Stimulated activated CD4-positive, alpha-beta T cell treated with anti-CD3 and anti-CD28 coated beads, Interleukin-4, amount 100 ng/mL, for 1 hour (primary cell): Measurements from ENCODE around the gene ZNF275.
"Not testable (repeated sequence)": the region's sequence is repeated elsewhere in the genome, so short reads cannot be mapped to it uniquely, and the experiment has no call there.

Experiments used
- DNase-seq: peaks from one replicate; pipeline ENCODE4 v3.0.0-alpha.2; 2020

ZNF275 gene

GRCh38 chrX:153361781-153362397, 27.9 kb downstream of the ZNF275 start:
- DNase-seq, result no peak

GRCh38 chrX:153365670-153366069, 31.7 kb downstream of the ZNF275 start:
- no peak for DNase-seq

- DNase-seq, result no peak
Measured at GRCh38 chrX:153366119-153366518, 32.2 kb downstream of the ZNF275 start.

GRCh38 chrX:153366878-153367538, 33.1 kb downstream of the ZNF275 start:
- no peak for DNase-seq

- DNase-seq, result no peak
Measured at GRCh38 chrX:153370293-153371055, 36.5 kb downstream of the ZNF275 start.

- no peak for DNase-seq
Measured at GRCh38 chrX:153371256-153371655, 37.3 kb downstream of the ZNF275 start.

- no peak for DNase-seq
Measured at GRCh38 chrX:153372949-153373348, 39.0 kb downstream of the ZNF275 start.

GRCh38 chrX:153374426-153374825, 40.5 kb downstream of the ZNF275 start:
- DNase-seq, result no peak

- no peak for DNase-seq
Measured at GRCh38 chrX:153375571-153375970, 41.6 kb downstream of the ZNF275 start.

- DNase-seq, result no peak
Measured at GRCh38 chrX:153377727-153378126, 43.8 kb downstream of the ZNF275 start.

- DNase-seq, result no peak
Measured at GRCh38 chrX:153378607-153379006, 44.7 kb downstream of the ZNF275 start.

- DNase-seq, result no peak
Measured at GRCh38 chrX:153379508-153379907, 45.6 kb downstream of the ZNF275 start.

GRCh38 chrX:153379971-153380581, 46.1 kb downstream of the ZNF275 start:
- DNase-seq, result no peak

GRCh38 chrX:153380691-153381090, 46.7 kb downstream of the ZNF275 start:
- no peak for DNase-seq

- no peak for DNase-seq
Measured at GRCh38 chrX:153381684-153382532, 48.0 kb downstream of the ZNF275 start.

GRCh38 chrX:153382563-153383482, 48.9 kb downstream of the ZNF275 start:
- DNase-seq, result no peak

GRCh38 chrX:153384390-153384789, 50.4 kb downstream of the ZNF275 start:
- DNase-seq, result no peak

- not testable (repeated sequence) for DNase-seq
Measured at GRCh38 chrX:153384973-153385372, 51.0 kb downstream of the ZNF275 start.

- no peak for DNase-seq
Measured at GRCh38 chrX:153386097-153386496, 52.1 kb downstream of the ZNF275 start.

GRCh38 chrX:153387345-153387744, 53.4 kb downstream of the ZNF275 start:
- no peak for DNase-seq

GRCh38 chrX:153387987-153388721, 54.2 kb downstream of the ZNF275 start:
- no peak for DNase-seq
